ENCODE data around the gene HELB.

DNA sequence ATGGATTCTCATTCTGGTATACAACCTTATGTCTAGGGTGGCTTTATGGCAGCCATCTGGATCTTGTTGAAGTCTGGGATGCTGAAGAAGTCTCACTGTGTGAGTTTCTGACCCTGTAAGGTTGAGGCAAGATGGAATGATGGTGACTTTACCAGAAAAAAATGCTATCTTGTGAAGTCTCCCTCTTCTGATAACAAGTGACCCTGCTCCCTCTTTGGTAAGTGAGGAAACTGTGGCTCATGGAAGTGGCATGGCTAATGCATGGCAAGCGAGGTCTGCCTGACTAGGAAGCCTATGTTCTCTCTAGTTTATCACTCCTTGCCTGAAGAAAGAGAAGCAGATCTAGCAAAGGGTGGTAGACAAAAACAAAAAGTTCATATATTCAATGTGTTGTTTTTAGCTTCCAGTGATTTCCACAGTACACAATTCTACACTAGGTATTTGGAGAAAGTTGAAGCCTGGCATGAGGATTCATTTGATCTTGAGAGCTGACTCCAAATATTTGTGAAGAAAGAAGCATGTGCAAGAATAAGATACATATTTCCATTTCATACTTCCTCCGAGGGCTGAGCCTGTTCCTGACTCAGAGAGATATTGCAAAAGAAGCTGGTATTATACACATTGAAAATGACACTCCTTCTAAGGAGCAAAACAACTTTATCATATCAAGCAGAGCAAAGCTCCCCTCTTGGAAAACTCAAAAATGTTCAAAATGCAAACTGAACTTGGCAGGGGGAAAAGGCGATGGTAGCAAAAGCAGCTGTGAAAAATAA is 63.6 kb downstream of the HELB start:
- TF ChIP-seq EZH2 (IDR thresholded peaks at IDR 0.05; ENCODE audit: borderline replicate concordance, low read depth, low read length, poor library complexity, severe bottlenecking): no peak
- TF ChIP-seq CTCF (conservative IDR thresholded peaks at IDR 0.05; ENCODE audit: low read depth, low read length): no peak

All from A673 (cell line).